ENCODE results near the gene FBXO40.

The FBXO40 gene

GRCh38 chr3:121621491-121621890, 28.3 kb downstream of the FBXO40 start:
- DNase-seq (ENCODE audit: low read depth in 3 of 3): no peak

GRCh38 chr3:121624147-121624899, 31.1 kb downstream of the FBXO40 start:
- no peak for DNase-seq (ENCODE audit: low read depth in 3 of 3)

GRCh38 chr3:121626495-121626894, 33.3 kb downstream of the FBXO40 start:
- DNase-seq (ENCODE audit: low read depth in 3 of 3): no peak

DNA sequence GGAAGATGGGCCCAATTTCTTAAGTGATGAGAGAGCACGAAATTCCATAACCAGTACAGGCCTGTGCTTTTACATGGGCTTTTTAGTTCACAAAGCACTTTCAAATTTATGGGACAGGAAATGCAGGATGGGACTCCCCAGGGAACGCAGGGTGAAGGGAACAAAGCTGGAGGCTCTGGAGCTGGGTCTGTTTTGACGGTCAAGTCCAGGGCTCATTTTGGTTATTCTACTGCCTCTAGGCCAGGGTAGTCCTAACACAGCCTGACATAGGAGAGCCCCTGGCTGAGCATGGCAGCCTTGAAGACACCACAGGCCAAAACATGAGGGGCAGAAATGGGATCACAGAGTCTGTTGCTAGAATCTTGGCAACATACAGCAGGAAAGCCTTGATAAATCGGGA, 34.0 kb downstream of the FBXO40 start:
- DNase-seq (ENCODE audit: low read depth in 3 of 3): no peak

DNA sequence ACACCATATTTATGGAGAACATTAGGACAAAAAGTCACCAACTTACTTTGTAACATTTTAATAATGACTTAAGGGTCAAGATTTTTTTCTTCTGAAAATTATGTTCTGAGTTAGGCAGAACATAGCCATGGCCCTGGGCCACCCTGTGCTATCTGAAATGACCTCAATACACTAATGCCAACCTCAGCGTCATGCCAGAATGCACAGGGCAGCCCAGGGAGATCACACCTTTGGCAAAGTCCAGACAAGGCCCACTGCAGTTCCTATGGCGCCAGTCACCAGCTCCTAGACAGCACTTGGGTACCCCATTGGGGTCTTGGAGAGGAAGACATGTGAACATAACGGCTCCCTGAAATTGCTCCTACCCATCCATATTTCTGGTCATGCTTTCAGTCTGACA, 34.4 kb downstream of the FBXO40 start:
- no peak for DNase-seq (ENCODE audit: low read depth in 3 of 3)

DNA sequence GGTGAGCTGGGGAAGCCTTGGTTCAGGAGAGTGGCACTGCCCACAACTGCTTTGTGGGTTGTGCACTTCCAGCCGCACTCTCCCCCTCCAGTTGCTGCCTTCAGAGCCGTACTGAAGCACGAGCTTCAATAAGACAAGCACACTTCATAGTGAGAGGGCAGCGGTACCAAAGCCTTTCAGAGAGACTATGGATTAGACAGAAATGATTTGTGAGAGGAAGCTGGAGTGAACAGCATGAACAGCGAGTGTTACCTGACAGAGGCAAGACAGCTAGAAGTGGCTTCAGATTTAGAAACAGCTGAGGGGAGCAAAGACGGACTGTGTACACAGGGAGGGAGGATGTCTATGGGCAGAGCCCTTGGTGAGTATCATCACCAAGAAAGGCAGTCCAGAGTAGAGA, 36.4 kb downstream of the FBXO40 start:
- no peak for DNase-seq (ENCODE audit: low read depth in 3 of 3)

GRCh38 chr3:121630355-121630754, 37.2 kb downstream of the FBXO40 start:
- DNase-seq (ENCODE audit: low read depth in 3 of 3): no peak

DNA sequence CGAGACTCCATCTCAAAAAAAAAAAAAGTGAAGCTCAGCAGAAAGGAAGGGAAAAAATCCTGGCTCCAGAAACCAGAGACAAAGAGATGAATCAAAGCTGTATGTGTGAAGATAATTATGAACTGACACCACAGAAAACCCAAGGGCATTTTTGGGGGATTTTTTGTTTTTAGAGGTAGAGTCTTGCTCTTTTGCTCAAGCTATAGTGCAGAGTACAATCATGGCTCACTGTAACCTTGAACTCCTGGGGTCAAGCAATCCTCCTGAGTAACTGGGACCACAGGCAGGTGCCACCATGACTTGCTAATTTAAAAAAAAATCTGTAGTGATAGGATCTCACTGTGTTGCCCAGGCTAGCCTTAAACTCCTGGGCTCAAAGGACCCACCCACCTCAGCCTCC, 44.7 kb downstream of the FBXO40 start:
- DNase-seq (ENCODE audit: low read depth in 3 of 3): no peak

GRCh38 chr3:121641127-121641526, 47.9 kb downstream of the FBXO40 start:
- no peak for DNase-seq (ENCODE audit: low read depth in 3 of 3)

GRCh38 chr3:121642601-121643314, 49.6 kb downstream of the FBXO40 start:
- no peak for DNase-seq (ENCODE audit: low read depth in 3 of 3)

GRCh38 chr3:121645054-121645453, 51.9 kb downstream of the FBXO40 start:
- no peak for DNase-seq (ENCODE audit: low read depth in 3 of 3)

DNA sequence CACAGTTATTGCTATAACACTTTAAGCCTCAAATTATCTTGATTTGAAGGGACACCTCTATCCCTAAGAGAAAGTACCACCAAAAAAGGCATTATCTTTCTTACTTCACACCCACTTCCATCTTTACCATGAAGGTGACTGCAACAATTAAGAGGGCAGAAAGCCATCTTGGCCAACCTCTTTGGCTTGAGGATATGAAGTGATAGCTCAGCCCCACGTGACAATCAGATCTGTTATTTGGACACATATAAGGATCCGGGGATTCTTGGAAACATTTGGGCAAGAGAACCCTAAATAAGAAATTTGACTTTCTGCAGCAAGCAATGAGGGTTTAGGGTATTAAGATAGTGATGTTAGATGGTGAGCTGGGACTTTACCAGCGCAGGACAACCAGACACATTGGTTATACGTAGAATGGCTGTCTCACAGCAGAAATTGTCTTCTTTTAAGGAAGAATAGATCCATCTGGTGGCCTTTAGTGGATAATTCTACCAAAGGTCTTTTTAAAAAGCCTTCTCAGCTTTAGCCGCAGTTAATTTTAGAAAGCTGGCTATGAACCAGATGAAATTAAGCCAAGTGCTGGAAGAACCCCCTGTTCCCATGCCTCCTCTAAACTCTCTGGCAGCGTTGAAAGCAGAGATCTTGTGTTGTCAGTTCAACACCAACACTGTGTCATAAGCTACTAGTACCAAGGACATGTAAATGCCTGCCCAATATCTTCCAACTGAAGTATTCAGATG, 55.2 kb downstream of the FBXO40 start:
- DNase-seq (ENCODE audit: low read depth in 3 of 3): no peak

DNA sequence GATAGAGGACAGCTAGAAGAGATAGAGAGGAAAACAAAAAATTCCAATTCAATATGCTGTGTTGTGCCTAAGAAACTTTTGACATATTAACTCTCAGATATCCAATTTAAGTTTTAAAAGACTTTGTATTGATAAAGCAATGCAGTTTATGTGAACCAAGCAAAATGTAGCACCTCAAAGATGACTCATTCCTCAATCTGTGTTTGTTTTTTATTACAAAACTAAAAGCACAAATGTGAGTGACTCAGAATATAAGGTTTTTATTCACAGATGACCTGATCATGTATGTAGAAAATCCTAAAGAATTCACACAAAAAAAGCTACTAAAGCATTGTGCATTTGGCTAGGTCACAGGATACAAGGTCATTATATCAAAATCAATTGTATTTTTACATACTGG, 56.5 kb downstream of the FBXO40 start:
- no peak for DNase-seq (ENCODE audit: low read depth in 3 of 3)

GRCh38 chr3:121651684-121652083, 58.5 kb downstream of the FBXO40 start:
- DNase-seq (ENCODE audit: low read depth in 3 of 3): no peak

GRCh38 chr3:121654493-121655385, 61.6 kb downstream of the FBXO40 start:
- no peak for DNase-seq (ENCODE audit: low read depth in 3 of 3)

DNA sequence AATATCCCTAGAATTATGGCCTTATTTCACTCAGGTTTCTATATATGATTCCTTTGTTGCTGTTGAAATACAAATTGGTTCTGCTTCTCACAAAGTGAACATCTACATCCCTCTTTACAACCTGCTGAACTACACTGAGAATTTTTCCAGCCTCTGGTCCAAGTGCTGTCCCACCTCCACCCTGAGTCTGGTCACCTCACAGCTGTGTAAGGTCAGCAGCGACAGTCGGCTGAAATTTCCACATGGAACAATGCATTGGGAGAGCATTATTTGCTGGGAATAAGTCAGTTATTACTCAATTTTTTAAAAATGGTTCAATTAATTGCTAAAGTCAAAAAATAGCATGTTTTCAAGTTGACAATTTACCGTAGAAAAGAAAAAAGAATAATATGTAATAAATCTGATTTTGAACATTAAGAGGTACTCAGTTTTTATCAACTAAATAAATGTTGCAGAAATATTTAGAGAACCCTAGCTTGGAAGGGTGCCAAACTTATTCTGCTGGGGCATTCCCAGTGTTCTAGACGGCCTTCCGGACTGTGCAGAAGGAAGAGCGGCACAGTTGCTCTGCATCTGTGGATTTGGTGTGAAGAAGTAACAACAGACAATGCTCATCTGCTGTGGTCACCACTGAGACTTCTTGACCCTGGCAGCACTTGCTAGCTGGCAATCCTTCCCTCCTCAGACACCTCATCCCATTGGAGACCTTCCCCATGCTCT, 65.7 kb downstream of the FBXO40 start:
- DNase-seq (ENCODE audit: low read depth in 3 of 3): no peak

DNA sequence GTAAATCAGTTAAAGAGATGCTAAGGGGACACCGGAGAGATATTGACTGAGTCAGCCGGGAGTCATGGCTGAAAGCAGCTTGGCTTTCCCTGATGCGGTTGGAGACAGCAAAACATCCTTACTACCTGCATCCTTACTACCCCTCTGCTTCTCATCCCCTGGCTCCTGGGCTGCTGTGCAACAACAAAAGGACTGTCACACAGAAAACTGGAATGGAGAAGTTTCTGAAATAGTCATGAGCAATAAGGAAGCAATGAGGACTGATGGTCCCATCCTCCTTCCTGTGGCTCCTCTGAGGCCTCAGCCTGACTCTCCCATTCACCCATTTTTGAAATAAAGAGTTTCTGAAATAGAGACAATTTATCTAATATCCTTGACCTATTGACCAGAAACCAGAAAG, 66.4 kb downstream of the FBXO40 start:
- no peak for DNase-seq (ENCODE audit: low read depth in 3 of 3)

- DNase-seq (ENCODE audit: low read depth in 3 of 3): peak; percentile 46 to 50 (median 50)
Measured at GRCh38 chr3:121660356-121661171, 67.4 kb downstream of the FBXO40 start, which contains the start of gene HCLS1. TSS of gene HCLS1 (minus strand) at chr3:121660903. CDS start at chr3:121658347, 2,556 bp downstream.

DNA sequence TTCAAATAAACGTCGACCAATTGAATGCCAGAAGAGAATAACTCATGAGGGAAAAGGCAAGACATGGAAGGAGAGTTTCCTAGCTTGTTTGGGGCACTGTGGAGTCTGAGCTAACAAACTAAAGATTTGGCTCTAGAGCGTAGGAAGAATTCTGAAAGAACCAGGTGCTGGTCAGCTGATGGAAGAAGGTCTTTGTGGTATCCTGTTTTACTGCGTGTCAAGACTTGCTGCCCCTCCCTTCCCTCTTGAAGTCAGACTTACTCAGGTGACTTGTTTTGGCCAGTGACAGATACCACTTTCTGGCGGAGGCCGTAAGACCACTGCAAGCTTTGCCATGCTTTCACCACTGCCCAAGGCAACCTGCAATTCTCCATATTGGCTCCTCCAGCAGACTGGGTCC, 68.2 kb downstream of the FBXO40 start:
- no peak for DNase-seq (ENCODE audit: low read depth in 3 of 3)

DNA sequence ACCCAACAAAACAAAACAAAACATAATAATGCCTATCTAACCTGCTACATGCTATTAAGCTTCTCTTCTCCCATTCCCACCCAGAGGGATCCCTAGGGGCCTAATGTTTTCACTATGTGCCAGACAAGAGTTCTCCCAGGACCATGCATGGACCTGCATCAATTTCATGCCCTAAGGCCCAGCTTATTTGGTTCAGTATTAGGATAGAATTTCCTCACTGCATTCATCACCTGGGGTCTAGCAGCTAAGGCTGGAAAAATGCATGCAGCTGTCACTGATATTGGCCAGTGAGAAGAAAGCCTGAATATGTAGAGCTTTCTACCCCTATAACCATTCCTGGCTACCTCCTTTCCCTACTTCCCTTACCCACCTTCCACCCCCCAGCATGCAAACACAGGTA, 69.6 kb downstream of the FBXO40 start:
- DNase-seq (ENCODE audit: low read depth in 3 of 3): no peak
